Epithelial cell of prostate (primary cell): Measurements from ENCODE around the gene RAPGEF4.

Experiments used
- DNase-seq: peaks from one replicate; pipeline ENCODE4 v3.0.0-alpha.2; 2011; ENCODE audit warnings: low read depth, low spot score
- H3K27ac ChIP-seq: fragments of 450-650 bp; 2 replicates; pipeline ENCODE4 v1.5.1; 2017; ENCODE audit warnings: mild to moderate bottlenecking

RAPGEF4 gene

DNA sequence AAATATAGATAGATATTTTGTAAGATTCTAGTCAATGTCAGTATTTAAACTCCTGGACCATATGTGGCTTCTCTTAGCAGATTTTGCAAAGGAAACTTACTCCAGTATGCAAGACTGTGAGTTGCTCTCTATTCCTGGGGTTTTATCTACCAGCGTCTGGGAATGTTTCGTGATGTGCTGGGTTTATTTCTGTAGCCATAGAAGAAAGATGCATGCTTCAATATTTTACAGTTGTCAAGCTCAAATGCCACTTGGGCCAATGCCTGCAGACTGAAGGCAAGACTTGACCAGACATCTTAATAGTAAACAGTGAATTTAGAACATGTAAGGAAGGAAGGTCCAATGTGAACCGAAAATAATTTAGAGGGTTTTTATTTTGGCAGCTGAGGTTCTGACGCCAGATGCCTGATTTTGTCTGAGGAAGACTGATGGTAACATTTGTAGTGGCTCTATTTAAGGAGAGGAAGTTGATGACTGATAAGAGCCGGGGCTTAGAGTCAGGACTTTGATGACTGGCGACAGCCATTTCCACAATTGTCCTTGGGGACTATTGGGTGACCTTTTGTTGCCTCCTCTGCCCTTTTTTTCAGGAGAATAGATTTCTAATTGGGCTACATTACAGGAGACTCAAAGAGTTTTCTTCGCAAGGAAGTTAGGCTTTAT is 154.3 kb downstream of the RAPGEF4 start:
- DNase-seq = no peak
- H3K27ac ChIP-seq = no peak overlapping the region

DNA sequence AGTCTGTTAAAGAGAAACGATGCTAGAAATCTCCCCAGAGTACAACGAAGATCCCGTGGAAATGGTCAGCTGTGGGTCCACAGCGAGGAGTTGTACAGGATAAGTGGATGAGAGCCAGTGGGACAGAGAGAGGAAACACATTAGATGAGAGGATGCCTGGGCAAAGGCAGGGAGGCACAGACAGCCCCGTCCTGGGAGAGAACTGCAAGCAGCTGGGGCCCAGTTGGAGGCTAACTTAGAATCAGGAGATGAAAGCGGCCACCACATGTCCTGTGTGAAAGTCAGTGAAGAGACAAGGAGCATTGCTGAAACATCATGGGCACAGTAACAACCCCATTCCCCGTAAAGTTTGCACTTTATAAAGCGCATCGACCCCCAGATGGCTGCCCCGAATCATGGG is 157.5 kb downstream of the RAPGEF4 start:
- H3K27ac ChIP-seq = no peak overlapping the region
- no peak for DNase-seq

DNA sequence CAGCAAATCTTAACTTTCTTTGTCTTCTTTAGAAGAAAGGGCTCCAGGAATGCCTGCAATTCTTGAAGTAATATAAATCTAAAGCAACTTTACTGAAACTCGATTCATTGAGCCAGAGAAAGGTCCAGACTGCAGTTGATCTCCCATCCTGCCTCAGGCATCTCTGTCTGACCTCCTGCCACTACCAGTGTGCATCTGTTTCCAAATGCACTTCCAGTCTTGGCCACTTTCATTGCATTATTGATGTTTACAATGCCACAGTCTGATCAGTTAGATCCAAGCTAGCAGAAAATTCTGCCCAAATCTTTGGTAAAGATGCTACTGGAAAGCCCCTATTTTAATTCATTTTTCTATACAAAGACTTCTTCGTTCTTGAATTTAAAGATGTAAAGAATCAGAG is 158.0 kb downstream of the RAPGEF4 start:
- DNase-seq = no peak
- no peak overlapping the region for H3K27ac ChIP-seq

DNA sequence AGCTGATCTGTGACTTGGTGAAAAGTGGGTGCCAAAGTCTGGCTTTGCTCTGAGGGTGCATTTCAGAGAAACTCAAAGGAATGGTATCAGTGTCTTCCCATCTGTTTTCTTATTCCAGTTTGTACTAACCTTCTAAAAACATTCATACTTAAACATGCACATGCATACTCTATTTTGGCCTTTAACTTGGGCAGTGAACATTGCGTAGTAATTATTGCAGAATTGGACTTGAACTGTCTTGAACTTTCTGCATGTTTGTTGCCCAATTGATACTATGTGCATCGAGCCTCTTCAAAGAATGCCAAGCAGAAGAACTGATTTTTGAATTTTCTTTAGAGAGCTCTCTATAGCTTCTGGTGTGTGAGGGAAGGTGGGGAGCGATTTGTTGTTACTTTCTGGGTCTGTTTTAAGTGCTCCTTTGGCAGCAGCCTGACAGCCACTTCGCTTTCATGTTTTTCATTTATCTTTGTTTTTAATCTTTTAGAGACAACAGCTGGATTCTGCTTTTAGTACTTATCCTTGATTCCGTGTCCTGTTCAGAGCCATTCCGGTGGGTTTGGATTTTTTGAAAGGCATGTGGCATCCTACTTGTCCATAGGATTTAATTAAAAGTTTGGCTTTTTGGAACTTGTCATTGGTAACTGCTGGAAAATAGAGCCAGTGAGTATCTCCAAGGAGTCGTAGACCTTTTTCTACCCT is 159.2 kb downstream of the RAPGEF4 start:
- DNase-seq = no peak

DNA sequence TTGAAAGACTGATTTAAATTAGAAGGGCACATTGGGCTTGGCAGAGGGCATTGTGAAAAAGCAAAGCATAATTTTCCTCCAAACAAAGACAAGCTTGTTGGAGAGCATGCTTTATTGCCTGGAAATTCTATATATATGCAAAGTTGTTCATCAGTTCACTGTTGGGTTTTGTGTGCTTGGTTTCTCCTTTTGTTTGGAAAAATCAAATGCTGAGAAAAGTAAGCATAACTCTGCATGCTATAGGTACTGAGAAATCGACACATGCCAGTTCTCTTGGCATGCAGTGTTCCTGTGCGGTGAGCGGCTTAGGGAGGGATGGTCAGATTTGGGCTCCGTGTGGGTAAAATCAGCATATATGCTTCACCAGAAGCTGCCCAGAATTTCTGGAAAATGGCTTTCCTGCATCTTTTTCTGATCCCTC is 161.0 kb downstream of the RAPGEF4 start:
- no peak for DNase-seq
- H3K27ac ChIP-seq = no peak overlapping the region

More for the DNA sequence above, 159.2 kb downstream of the RAPGEF4 start:
- no peak overlapping the region for H3K27ac ChIP-seq

DNA sequence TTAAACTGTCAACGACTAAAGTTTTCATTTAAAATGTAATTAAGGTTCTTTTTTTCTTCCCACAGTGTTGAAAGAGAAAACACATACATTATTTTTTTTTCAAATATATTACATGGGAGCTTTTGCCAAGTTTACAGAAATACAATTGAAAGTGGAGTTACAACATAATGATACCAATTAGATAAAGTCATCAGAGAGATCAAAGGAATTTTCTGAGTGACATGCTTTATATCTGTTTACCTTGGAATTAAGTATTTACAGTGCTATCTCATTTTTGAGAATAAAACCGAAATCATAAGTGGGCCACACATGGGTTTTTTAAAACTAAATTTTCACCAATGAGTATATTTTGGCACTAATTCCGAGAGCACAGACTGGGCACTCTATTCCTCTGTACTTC is 165.2 kb downstream of the RAPGEF4 start:
- no peak for DNase-seq
- no peak overlapping the region for H3K27ac ChIP-seq

DNA sequence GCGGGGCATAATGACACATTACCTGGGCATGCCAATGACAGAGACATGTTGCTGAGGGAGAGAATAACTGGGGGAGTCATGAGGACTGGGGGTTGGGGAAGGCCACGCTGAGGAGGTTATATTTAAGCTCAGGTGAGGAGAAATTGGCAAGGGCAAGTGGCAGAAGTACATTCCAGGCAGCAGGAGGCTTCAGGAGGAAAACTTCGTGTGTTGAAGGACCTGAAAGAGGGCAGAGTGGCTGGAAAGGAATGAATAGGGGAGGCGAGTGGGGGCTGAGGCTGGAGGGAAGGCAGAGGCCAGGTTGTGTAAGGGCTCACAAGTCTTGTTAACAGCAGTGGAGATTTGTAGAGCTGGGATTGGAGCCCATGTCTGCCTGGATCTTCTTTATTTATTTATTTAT is 166.3 kb downstream of the RAPGEF4 start:
- no peak overlapping the region for H3K27ac ChIP-seq

DNA sequence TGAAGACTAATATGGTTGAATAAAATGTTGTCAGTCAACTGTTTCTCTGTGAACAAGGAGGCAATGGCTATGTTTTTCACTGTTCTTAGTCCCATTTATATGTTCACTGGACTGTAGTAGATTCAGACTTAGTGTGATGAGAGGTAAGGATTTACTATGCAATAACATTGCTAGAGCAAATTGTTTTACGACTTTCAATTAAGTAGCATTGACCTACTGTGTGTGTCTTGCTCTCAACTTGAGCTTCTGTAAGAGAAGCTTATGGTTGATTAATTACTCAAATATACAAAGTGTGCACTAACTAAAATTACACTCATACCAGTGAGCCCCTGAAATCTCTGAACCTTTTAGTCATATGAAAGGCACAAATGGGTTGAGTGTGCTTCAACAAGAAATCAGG is 168.6 kb downstream of the RAPGEF4 start:
- H3K27ac ChIP-seq = no peak overlapping the region
- DNase-seq = no peak

More for the DNA sequence above, 166.3 kb downstream of the RAPGEF4 start:
- no peak for DNase-seq

DNA sequence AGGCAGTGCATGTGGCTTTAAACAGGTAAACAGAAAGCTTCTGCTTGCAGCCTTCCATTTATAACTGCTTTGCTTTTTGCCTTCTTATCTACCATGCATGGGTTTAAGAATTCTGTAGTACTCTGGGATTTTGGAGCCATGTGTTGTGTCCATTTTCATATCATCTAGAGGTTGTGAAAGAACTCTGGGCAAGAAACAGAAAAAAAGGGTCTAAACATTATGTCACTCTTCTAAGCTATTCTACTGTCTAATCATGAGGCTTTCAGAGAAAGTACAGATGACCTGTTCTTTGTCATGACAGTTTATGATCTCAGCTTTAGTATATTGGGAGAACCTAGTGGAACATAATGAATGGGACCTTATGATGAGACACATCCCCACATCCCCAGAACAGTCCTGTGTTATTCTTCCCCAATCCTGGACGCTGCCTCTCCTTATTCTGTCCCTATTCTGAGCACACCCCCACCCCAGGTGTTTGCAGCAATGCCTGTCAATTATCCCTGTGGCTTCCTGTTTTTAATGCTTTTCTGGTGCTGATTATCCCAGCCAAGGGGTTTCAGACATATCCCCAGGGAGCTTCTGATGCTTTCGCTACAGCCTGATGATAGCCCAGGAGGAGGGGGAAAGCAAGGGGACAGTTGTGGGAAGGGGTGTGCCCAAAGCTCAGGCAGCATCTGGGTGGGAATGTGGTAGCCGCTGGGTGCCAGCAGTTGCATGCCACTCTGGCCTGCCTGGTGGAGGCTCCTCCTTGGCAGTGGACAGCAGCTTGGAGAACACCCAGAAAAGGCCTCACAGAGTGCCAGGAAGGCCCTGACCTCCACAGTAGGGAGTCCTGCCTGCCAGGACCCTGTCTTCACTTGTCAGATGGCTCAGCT is 170.5 kb downstream of the RAPGEF4 start:
- no peak overlapping the region for H3K27ac ChIP-seq
- DNase-seq = no peak

DNA sequence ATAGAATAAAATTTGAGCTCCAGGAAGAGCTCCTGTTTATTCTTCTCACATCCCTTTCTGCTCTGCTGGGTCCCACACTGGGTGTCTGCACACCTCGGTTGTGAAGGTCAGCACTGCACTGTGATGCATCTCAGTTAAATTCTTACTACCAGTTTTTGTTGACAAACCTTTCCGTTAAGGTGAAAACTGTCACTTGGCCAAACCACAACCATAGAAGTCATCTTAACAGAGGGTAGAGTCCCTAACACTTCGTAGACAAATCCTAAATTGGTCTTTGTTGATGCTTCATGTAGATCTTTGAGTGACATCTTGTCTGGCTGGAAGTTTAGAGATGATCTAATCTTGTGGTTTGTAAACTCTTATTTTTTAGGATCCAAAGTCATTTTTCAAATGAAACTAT is 172.6 kb downstream of the RAPGEF4 start:
- no peak for DNase-seq
- no peak overlapping the region for H3K27ac ChIP-seq

DNA sequence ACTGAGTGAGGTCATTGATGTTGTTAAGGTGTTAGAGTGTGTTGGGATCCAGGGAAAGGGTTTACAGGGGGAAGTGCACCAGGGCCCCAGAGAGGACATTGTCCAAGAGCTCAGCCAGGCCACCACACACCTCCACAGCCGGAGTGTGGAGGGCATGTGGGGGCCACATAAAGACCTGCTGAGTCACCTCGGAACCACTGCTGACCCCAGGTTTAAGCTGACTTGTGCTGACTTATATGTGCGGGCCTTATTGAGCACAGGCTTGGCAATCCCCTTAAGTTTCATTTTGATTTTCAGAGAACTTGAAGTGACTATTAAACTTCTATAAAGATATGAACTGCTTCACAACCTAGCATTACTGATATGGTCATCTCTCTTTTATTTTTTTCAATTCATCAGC is 173.8 kb downstream of the RAPGEF4 start:
- no peak for DNase-seq

DNA sequence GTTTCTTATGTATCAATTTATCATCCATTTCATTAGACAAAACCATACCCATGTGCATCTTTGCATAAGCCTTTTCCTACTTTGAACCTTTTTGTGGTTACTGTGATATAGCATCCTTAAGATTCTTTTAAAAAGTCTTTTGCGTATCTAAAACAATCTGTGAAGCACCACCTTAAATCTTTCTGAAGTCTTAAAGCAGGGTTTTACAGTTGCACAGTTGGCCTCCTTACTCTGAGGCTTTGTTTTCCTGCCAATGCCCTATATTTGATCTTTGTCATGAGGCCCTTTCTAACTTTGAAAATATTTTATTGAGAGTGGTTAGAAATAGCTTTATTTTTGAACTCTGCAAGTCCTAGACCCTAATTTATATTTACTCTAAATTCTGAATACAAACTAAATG is 176.6 kb downstream of the RAPGEF4 start:
- DNase-seq = no peak
- no peak overlapping the region for H3K27ac ChIP-seq

More for the DNA sequence above, 173.8 kb downstream of the RAPGEF4 start:
- H3K27ac ChIP-seq = no peak overlapping the region

DNA sequence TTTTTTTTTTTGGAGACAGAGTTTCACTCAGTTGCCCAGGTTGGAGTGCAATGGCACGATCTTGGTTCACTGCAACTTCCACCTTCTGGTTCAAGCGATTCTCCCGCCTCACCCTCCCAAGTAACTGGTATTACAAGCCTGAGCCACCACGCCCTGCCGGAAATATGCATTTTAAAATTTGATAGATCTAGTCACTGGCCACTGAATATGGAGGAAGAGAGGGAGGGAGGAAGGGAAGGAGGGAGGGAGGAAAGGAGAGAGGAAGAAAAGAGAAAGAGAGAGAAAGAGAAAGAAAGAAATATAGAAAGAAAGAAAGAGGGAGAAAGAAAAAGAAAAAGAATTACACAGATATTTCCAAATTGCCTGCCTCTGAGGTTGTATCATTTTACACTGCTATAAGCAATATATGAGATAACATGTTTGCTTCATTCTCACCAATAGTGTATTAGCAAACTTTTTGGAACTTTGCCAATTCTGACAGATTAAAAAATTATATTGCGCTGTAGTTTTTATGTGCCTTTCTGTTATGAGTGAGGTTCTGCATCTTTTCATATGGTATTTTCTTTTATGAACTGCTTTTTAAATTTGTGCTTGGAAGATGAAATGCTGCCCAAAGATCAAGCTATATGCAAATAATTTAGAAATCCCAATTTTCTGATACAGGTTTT is 178.8 kb downstream of the RAPGEF4 start:
- no peak for DNase-seq
- H3K27ac ChIP-seq = no peak overlapping the region

DNA sequence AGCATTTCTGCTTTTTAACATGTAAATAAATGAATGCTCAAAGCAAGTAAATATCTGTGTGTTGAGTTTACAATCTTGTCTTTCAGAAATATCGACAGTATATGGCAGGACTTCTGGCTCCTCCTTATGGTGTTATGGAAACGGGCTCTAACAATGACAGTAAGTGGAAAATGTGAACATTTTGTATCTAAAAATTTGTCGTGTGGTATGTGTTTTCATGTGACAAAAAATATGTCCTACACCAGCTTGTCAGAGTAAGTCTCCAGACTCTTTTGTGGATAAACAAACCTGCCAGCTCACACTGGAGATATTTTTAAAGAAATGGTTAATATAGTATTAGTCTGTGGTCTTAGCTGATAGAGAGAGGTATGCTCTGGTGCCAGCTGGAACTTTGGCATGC is 182.1 kb downstream of the RAPGEF4 start:
- no peak overlapping the region for H3K27ac ChIP-seq
- no peak for DNase-seq

DNA sequence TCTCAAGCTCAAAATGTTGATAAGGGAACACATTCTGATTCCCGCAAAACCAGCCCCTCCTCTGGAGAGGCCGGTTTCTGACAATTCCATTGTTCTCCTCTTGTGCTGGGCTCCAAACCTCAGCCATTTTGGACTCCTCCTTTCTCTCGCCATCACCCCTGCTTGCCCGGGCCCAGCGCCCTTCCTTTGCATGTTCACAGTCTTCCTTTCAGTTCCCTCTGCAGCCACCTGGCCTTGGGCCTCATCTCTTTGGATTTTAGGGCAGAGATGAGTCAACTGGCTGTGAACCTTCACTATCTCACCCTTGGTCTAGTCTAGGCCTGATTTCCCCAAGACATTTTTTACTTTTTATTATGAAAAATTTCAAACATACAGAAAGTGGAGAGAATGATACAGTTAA is 184.1 kb downstream of the RAPGEF4 start:
- no peak for DNase-seq
- H3K27ac ChIP-seq = no peak overlapping the region

DNA sequence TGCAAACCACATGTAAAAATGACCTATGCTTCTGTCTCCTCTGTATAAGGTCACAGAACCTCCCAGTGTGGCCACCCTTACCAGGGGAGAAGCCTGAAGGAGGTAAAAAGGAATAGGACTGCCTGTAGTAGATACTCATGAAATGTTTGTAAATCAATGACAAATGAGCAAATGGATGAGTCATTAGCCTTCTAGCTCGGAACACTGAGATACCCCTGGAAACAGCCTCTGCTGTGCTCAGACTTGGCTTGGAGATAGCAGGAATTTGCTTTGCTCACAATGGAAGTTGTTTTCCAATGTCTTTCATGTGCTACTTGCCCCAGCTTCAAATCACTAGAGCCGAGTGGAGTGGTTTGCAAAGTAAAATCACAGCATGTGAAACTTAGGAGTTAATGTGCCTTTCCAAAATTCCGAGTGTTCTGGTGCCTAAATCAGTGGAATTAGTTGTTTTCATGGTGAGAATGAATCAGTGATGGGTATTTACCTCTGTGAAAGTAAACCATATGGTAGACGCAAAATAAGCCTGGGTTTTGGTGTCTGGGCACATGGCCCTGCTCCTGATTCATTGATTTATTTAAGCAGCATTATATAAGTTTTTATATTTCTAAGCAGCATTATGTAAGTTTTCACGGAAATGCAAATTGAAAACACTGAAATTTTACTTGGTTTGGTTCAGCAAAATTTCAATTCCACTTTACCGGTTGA is 186.0 kb downstream of the RAPGEF4 start:
- no peak overlapping the region for H3K27ac ChIP-seq
- DNase-seq = no peak

DNA sequence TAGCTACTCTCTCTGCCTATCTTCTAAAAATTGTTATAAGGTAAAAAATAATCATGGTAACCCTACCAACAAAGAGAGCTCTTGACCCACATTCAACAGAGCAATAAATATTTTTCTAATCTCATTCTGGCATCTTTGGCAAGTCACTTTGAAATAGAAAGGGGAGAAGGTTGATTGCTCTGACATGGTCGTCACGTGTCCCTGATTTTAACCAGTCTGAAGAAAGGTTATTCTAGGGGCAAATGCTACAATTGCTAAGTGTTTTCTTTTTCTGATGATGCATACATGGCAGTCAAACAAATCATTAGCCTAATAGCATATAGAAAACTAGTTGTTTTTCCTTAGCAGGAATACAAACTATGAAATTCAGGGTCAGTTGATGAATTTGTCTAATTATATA is 186.7 kb downstream of the RAPGEF4 start:
- DNase-seq = no peak
- no peak overlapping the region for H3K27ac ChIP-seq

DNA sequence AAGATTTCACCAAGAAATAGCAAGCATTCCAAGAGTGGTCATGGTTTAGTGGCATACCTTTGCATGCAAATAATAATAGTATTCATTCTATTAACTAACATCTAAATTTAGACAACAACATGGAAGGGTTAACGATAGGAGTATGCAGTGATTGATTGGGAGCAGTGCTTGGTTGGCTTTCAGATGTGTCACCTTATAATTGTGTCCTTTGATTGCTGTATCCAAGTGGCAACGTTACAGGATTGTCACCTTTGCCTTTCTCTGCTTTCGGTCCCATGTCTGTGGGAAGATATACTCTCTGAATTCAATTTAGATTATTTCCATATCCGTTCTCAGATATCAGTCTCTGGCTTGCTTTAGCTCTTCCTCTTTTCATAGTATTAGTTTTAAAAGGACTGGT is 187.2 kb downstream of the RAPGEF4 start:
- DNase-seq = no peak

DNA sequence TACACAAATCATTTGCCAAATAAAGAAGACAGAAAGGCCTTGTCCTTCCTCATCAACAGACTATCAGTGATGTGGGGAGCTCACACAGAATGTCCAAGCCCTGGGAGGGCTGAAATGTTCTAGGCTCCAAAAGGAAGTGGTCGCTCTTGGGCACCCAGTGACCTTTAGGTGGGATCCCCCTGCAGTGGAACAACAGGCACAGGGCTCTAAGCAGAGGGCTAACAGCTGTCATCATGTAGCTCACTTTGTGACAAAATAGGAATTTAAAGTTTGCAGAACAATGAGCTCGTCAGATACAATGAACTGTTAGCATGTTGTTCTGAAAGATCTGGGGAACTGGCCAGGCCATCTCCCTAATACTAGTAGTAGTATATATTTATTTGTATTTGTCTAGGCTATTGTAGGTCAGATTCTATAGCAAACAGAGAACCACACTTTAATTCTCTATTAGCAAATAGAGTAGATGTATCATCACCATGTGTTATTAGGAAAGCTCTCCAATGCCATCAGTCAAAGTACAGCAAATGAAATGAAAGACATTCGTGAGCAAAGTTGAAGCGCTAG is 188.5 kb downstream of the RAPGEF4 start:
- DNase-seq = no peak
- H3K27ac ChIP-seq = no peak overlapping the region

More for the DNA sequence above, 187.2 kb downstream of the RAPGEF4 start:
- no peak overlapping the region for H3K27ac ChIP-seq

DNA sequence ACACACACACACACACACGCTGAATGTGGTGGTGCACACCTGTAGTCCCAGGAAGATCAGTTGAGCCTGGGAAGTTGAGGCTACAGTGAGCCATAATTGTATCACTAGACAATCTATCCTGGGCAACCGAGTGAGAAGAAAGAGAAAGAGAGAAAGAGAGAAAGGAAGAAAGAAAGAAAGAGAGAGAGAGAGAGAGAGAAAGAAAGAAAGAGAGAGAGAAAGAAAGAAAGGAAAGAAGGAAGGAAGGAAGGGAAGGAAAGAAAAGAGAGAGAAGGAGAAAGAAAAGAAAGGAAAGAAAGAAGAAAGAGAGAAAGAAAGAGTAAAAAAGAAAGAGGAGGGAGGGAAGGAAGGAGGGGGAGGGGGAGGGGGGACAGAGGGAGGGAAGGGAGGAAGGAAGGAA is 190.0 kb downstream of the RAPGEF4 start:
- DNase-seq = no peak
- no peak overlapping the region for H3K27ac ChIP-seq
